ENCODE results near the gene DLK1.

The DLK1 gene

DNA sequence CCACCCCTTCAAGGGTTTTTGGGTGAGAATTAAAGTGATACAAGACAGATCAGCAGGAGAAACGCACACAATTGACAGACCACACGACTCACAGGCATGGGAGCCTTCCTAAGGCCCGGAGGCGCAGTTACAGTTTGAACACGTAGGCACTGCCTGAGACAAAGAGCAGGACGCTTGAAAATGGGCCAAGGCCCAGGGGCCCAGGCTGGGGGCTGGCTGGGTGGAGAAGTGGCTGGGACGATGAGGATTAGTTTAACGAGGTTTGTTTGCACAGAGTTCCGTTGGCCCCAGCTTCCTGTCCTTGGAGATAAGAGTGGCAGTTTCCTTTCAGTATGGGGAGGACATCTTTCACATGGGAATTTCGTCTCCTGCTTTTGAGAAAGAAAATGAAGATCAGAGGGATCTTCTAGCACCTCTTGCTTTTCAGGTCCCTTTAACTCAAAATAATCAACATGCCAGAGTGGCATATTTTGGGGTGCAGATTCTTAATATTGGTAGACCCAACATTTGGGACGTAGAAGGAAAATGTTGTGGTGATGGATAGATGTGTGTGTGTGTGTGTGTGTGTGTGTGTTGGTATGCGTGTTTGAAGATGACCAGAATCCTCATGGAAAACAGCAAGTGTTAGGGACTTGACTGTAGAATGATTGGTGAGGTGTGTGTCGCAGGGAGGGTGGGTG lies 44.6 kb downstream of the DLK1 start:
- DNase-seq (ENCODE audit: low read depth) = no peak
- no peak overlapping the region for H3K4me3 ChIP-seq (ENCODE audit: low read depth, low read length)

DNA sequence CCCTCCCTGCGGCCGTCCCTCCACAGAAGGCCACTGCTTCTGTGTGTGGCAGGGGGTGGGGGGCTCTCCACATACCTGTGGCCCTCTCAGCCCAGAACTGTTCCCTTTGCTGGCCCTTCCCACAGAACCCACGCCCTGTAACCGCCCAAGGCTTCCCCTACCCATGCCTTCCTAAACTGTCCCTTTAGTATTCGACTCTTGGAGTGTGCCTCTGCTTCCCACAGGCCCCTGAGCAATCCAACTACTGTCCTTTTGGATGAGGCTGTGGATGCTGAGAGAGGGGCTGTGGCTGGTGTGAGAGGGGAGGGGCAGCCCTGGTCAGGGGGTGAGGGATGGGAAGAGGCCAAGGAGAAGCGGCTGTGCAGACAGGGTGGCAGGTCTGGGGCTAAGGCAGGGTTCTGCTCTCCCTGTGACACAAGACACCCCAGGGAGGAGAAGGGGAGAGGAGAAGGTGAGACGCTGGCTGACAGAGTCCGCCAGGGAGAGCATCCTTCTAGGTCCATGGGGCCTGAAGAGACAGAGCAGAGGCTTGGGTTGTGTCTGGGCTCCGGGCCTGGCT lies 46.0 kb downstream of the DLK1 start:
- DNase-seq (ENCODE audit: low read depth) = no peak
- no peak overlapping the region for H3K4me3 ChIP-seq (ENCODE audit: low read depth, low read length)

DNA sequence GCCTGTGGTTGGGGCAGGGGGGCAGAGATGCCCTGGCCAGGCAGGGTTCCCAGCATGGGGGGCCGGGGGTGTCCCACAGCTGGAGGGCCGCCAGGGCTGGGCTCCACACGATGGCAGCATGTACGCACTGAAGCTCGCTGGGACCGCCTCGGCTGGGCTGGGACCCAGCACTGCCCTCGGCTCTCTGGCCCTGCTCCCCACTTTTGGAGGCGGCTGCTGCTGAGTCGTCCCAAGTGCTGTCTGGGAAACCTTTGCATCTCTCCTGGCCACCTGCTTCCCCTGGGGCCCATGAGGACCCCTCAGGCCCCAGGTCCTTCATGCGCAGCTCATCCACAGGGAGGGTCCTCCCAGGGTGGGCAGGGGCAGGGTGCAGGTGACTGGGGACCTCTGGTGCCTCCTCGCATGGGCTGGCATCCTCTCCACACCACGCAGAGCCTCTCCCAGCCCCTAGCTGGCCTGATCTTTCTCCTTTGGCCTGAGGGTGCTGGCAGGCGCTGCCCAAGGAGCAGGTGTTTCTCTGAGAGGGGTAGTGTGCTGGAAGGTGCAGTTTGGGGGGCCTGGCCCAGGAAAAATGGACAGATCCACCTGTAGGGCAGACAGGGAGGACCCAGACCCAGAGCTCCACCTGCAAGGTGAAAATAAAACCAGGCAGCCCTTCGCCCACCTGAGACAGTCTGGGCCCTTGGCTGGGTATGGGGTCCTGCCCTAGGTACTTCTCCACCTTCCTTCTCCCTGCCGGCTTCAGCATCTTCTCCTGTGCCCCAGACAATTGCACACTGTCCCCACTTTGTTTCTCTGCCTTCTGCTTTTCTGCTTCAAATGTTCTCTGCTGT lies 46.9 kb downstream of the DLK1 start:
- no peak overlapping the region for H3K4me3 ChIP-seq (ENCODE audit: low read depth, low read length)
- no peak for DNase-seq (ENCODE audit: low read depth)

DNA sequence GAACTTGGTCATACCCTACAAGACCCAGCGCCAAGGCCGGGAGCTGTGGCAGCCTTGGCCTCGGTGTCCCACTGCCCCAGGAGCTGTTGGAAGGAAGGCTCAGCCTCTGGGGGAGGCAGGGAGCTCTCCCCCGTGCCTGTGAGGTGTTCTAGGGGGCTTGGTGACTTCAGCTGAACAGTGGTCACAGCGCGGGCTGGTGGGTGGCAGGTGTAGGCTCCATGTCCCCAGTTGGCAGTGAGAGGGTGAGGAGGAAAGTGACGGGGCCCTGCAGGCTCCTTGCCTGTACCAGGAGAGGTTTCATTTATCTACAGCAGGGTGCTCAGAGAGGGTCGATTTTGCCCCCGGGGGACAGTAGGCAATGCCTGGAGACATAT lies 47.5 kb downstream of the DLK1 start:
- no peak for DNase-seq (ENCODE audit: low read depth)
- no peak overlapping the region for H3K4me3 ChIP-seq (ENCODE audit: low read depth, low read length)

DNA sequence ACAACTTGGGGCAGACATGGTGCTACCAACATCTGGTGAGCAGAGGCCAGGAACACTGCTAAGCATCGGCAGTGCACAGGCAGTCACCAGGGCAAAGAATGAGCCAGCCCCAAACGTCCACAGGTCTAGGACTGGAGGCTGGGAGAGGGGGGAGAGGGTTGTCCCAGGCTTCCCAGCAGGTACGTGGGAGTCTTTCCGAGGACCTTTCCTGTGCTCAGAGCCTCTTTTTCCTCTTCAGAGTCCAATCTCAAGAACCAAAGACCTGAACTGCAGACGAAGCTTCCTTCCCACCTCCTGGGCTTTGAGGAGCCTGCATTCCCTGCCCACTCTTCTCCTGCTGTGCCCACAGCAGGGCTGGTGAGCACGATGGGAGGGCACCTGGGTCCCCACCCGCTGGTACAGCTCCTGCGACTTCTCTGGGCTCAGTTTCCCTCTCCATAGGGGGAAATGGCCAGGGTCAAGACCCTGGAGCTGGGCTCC lies 48.7 kb downstream of the DLK1 start:
- no peak overlapping the region for H3K4me3 ChIP-seq (ENCODE audit: low read depth, low read length)
- DNase-seq (ENCODE audit: low read depth) = no peak

DNA sequence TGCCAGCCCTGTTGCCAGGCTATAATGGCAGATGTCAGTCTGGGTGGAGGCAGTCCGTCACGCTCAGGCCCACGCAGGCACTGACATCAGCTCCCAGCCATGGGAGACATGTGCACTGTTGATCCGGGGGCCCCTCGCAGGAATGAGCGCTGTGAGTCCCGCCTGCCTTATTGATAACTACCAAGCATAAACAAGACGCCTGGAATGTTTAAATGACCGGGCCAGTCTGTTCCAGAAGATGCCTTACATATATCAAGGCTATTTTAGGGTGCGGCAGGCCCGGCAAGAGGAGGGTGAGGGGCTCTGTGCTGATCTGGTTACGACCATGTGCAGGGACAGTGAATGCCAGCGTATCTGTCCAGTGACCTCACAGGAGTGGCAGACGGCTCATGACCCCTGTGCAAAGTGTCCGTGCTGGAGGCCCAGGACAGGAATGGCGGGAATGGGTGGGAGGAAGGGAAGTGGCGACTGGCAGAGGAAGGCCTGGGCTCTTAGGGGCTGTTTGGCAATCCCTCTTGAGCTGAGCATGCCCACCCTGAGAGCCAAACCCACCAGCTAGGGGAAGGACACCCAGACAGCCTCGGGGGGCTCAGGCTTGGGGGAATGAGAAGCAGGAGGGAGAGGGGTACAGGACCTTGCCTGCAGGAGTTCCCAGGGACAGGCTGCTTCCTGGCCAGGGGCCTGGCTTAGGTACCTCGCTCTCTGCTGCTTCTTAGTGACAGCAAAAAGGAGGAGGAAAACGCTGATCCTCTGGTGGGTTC lies 49.3 kb downstream of the DLK1 start:
- DNase-seq (ENCODE audit: low read depth) = peak; percentile 11
- no peak overlapping the region for H3K4me3 ChIP-seq (ENCODE audit: low read depth, low read length)

DNA sequence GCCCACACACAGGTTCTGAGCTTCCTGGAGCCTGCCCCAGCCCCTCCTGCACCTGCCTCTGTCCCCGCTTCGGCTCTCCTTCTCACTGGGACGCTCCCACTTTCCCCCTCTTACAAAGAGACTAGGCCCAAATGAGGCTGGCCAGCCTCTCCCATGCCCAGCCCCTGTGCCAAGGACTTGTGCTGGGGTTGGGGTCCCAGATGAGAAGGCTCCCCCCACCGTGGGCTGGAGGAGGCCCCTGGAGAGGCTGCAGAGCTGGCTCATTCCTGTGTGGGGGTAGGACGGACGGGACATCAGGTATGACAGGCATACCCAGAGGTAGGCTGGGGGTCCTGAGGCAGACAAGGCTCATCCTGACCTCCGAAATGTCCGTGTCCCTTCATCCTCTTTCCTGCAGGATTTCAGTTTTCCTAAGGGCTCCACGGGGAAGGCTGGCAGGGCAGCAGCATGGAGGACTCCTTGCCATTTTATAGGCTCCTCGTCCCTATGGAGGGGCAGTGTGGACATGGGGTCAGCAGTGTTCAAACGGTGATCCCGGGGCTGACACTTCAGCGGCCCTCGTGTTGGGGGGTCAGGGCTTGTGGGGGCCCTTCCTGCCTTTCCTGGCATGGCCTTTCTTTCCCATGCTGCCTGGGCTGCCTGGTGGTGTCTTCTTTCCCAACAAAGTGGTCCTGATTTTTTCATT lies 50.1 kb downstream of the DLK1 start:
- no peak for DNase-seq (ENCODE audit: low read depth)
- no peak overlapping the region for H3K4me3 ChIP-seq (ENCODE audit: low read depth, low read length)

DNA sequence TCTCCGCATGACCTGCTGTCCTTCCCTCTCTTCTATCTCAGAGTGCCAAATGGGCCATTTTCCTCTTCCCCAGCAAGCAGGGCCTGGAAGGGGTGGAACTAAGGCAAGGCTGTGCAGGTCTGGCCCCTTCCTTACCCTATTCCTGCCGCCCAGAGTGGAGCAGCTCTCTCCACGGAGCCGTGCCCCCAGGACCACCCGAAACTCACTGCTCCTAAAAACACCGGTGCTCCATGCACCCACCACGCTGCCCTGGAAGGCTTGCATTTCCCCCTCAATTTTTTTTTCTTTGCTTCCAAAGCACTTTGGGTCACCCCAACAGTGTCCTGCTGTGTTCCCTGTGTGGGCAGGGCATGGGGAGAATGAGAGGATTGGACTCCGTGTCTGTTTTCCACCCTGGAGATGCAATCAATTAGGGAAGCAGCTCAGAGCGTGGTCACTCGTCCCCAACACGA lies 50.7 kb downstream of the DLK1 start:
- DNase-seq (ENCODE audit: low read depth) = no peak

DNA sequence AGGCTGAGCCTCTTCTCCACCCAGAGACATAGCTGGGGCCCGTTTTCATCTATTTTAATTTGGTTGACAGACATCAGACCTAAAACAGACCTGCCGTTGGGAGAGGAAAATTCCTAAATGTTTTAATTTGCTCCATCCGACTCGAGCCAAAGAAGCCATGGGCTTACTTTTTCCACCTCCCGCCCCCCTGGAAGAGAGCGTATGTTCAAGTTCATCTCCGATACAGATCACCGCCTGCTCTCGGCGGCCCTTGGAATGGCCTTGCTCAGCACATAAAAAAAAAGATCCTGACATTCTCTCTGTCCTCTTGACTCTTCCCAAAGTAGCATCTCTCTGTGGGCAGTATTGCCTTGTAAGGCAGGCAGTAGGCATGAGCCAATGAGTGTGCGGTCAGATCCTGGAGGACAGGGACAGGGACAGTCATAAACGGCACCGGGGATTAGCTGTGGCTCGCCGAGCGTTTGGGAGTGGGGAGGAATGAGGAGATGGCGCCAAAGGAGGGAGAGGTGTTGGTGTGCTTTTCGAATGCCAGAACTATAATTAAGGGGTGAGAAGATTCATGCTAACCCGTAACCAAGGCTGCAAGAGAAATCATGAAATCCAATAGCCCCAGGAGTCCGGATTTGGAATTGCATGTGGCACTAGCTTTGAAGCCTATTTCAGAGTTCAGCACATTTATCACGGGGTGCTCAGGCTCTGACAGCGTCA lies 51.3 kb downstream of the DLK1 start:
- DNase-seq (ENCODE audit: low read depth) = no peak
- H3K4me3 ChIP-seq (ENCODE audit: low read depth, low read length) = no peak overlapping the region

More for the DNA sequence above, 50.7 kb downstream of the DLK1 start:
- H3K4me3 ChIP-seq (ENCODE audit: low read depth, low read length) = no peak overlapping the region

DNA sequence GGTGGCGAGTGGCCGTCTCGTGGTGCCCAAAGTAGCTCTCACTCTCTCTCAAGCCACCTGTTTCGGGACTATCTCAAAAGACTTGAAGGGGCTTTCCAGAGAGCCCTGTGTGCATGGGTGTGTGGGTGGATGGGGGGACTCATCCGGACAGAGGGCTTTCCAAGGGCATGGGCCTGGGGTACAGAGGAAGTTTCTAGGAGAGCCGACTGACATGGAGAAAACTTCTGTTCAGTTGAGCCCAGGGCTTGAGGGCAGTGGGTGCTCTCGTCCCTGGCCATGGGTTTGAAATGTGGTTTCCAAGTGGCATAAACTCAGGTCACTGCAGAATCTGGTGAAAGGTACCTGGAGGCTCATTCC lies 51.8 kb downstream of the DLK1 start:
- H3K4me3 ChIP-seq (ENCODE audit: low read depth, low read length) = no peak overlapping the region
- DNase-seq (ENCODE audit: low read depth) = no peak

DNA sequence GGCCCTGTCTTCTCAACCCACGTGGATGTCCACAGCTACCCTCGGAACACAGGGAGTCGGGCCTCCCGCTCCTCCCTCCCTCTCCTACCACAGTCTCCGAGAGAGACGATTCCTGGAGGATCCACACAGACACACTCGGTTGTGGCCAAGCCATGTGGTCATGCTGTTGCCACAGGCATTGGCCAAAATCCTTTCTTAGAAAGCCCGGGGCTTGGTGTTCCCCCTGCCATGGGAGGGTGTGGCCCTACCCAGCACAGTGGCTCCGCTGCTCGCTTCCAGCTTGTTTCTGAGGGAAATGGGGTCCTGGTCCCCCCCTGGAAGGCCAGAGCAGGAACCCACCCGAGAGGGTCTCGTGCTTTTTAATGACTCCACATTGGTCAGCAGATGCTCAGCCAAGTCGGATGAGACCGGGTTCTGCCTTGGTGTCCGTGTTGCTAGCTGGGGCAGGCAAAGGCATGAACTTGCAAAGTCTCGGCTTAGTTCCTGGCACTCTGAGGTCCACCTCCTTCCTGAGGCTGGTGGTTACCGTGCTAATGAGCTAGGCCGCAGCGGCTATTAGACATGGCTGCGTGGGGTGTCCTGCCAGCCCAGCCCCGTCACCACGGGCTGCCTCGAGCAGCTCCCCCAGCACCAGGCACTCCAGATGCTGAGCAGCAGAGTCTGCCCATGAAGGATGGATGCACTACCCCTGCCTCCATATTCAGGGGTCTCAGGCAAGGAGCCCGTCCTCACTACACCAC lies 52.4 kb downstream of the DLK1 start:
- DNase-seq (ENCODE audit: low read depth) = no peak
- H3K4me3 ChIP-seq (ENCODE audit: low read depth, low read length) = no peak overlapping the region

DNA sequence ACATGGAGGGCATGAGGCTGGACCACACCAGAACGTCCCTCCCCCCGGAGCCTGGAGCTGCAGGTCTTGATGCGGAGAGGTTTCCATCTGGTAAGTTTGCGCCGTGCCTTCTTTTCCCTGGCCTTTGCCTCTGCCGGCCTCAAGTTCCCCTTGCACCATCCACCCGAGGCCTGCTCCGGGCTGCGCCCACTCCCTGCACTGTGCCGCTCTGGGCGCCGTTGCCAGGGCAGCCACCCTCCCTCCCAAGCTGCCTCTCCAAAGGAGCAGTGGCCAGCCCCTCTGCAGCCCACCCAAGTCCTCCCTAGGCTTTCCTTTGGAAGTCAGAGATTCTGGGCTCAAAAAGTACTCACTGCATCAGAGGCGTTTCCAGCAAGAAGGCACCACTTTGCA lies 53.0 kb downstream of the DLK1 start:
- H3K4me3 ChIP-seq (ENCODE audit: low read depth, low read length) = no peak overlapping the region
- DNase-seq (ENCODE audit: low read depth) = no peak

DNA sequence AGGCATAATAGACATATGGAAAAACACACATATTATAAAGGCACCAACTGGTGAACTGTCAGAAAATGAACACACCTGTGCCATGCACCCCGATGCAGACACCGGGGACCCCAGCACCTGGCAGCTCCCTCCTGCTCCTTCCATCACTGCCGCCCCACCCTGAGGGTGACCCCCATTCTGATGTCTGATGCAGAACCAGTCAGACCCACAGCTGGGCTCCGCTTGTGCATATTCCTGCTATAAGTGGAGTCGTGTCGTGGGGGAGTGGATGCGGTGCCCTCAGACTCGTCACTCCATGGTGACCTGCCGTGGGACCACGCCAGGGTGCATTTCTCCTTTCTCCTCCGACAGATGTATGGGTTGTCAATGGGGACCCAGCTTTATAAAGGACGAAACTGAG lies 53.6 kb downstream of the DLK1 start:
- DNase-seq (ENCODE audit: low read depth) = no peak
- H3K4me3 ChIP-seq (ENCODE audit: low read depth, low read length) = no peak overlapping the region

DNA sequence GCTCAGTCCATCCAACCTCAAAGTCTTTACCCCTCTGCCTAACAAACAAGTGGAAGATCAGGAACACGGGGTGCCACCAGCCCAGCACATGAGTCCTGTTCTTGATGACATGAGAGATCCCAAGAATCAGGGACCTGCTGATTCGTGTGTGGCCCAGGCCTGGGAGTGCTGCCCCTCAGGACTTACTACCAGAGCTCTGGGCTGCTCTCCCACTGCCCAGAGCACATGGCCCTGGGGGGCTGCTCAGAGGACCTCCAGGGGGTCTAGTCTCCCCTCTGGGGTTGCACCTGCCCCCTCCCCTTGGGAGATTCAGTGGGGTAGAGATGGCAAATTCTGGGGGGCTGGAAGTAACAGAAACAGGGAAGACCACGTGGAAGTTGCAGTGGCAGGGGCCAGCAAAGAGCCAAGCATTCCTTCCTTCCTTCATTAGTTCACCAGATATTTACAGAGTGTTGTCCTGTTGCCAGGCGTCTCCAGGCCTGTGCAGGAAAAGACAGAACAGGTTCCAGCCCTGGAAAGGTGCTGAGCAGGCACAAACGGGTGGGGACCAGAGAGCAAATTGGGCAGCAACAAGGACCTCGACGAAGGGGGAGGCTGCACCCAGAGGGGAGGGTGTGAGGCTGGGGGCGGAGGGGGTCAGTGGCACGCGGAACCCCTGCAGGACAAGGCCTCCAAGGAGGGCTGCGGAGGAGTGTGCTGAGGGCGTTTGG lies 54.1 kb downstream of the DLK1 start:
- no peak overlapping the region for H3K4me3 ChIP-seq (ENCODE audit: low read depth, low read length)
- DNase-seq (ENCODE audit: low read depth) = no peak

DNA sequence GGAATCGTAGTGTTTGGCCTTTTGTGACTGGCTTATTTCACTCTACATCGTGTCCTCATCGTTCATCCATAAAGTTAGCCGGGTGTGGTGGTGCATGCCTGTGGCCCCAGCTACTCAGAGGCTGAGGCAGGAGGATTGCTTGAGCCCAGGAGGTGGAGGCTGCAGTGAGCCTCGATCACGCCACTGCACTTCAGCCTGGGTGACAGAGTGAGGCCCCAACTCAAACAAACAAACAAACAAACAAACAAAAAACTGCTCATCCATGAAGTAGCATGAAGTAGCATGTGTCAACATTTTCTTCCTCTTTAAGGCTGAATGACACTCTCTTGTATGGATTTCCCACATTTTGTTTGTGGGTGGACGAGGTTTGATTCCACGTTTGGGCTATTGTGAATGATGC lies 55.3 kb downstream of the DLK1 start:
- DNase-seq (ENCODE audit: low read depth) = no peak
- no peak overlapping the region for H3K4me3 ChIP-seq (ENCODE audit: low read depth, low read length)

DNA sequence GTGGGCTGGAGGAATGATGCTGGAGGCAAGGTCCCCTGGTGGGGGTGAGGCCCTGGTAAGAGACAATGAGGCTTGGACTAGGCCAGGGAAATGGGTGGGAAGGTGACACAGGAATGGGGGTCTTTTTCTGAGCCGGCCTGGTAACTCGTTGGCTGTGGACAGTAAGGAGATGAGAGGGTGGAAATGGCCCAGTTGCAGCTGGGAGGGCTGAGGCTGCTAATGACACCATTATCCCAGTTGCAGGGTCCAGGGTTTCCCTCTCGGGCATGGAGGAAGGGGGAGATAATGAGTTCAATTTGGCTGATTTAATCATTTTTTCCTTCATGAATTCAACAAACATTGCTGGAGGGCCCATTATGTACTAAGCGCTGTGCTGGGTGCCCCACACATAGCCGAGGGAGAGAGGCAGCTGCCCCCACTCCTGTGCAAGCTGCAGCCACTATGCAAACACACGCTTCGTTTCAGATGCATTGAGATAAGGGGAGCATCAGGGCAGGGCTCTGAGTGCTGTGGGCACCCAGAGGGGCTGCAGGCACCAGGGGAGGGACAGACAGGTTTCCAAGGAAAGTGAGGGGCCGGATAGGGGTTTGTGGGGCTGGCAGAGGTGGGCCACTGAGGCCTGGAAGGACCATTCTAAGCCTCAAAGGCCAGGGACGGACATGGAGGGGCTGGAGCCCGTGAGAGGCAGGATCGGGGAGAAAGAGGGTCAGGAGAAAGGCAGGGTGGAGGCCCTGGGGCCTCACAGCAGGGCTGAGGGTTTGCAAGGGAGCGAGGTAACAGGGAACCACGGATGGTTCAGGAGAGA lies 56.0 kb downstream of the DLK1 start:
- no peak overlapping the region for H3K4me3 ChIP-seq (ENCODE audit: low read depth, low read length)
- DNase-seq (ENCODE audit: low read depth) = no peak

Data from skeletal muscle cell (primary cell).